Suppressor macrophage treated with lipopolysaccharide for 1 hour (primary cell): ENCODE data around the gene SLC22A31.

Experiments
- DNase-seq, 3 donors: peaks; one replicate each; pipeline ENCODE4 v3.0.0-alpha.2; 2020 to 2022

The SLC22A31 gene

GRCh38 chr16:89147085-89147817 lies 53.1 kb downstream of the SLC22A31 start:
- no peak for DNase-seq

GRCh38 chr16:89146211-89147005 lies 53.9 kb downstream of the SLC22A31 start:
- DNase-seq = no peak
